ENCODE measurements around the gene STAG1. TPM values are rescaled to one million over a fixed set of nuclear protein-coding genes. Genes with fewer than 3 reads are reported as not detected.

The STAG1 gene
- total RNA-seq, 1 experiment from 2014 or later, result 43.7 TPM

- POLR2A ChIA-PET, result no interaction called here
These were observed 238.8 kb downstream of the STAG1 start for GRCh38 chr3:136513367-136513766.

GRCh38 chr3:136512381-136512780 is 239.8 kb downstream of the STAG1 start:
- in situ Hi-C loops (cut with HindIII; ENCODE audit: low pct_unique_long_range_greater_than_20kb, low sequenced_read_pairs), result no loop called here
- H3K27ac ChIP-seq (ENCODE audit: low read length), result no peak overlapping the region
- intact Hi-C loops (cut with micrococcal nuclease; ENCODE audit: unreplicated experiment), result no loop called here
- DNase-seq (ENCODE audit: low read depth, low spot score), result no peak
- H3K36me3 ChIP-seq (ENCODE audit: control insufficient read depth, insufficient read depth, low read length), result no peaks in the 10 kb centered on the region
- no peak overlapping the region for H3K4me3 ChIP-seq (ENCODE audit: low read depth in 2 of 2, low read length in 2 of 2)
- H3K27me3 ChIP-seq (ENCODE audit: control insufficient read depth, insufficient read depth, low read length), result no peaks in the 10 kb centered on the region
- H3K9me3 ChIP-seq (ENCODE audit: control insufficient read depth, insufficient read depth, low read depth, low read length), result no peaks in the 10 kb centered on the region
- no TSS peak for BruUV-seq (replicated peaks)
- TF ChIP-seq REST (IDR thresholded peaks at IDR 0.05; ENCODE audit: insufficient read depth in 1 of 2, low read depth in 2 of 2, low read length in 1 of 2) (no peak), TCF7L2 (IDR thresholded peaks at IDR 0.05; ENCODE audit: low read depth, low read length) (no peak), CTCF (IDR thresholded peaks at IDR 0.05) (no peak), POLR2AphosphoS5 (IDR thresholded peaks at IDR 0.05; ENCODE audit: low read depth, low read length) (no peak), SIN3A (IDR thresholded peaks at IDR 0.05; ENCODE audit: borderline replicate concordance, insufficient read depth, low read depth, low read length) (no peak)
- no peaks in the 10 kb centered on the region for H3K4me1 ChIP-seq (ENCODE audit: control insufficient read depth, insufficient read depth, low read length)
- ATAC-seq, result no peak
- CTCF ChIA-PET, result no interaction called here
- POLR2A ChIA-PET, result no interaction called here

More at GRCh38 chr3:136513367-136513766, 238.8 kb downstream of the STAG1 start:
- no peak overlapping the region for H3K27ac ChIP-seq (ENCODE audit: low read length)
- no peak for ATAC-seq
- no peak for DNase-seq (ENCODE audit: low read depth, low spot score)
- no peak overlapping the region for H3K4me3 ChIP-seq (ENCODE audit: low read depth in 2 of 2, low read length in 2 of 2)
- no peaks in the 10 kb centered on the region for H3K4me1 ChIP-seq (ENCODE audit: control insufficient read depth, insufficient read depth, low read length)
- H3K9me3 ChIP-seq (ENCODE audit: control insufficient read depth, insufficient read depth, low read depth, low read length), result no peaks in the 10 kb centered on the region
- TF ChIP-seq POLR2AphosphoS5 (IDR thresholded peaks at IDR 0.05; ENCODE audit: low read depth, low read length) (no peak), SIN3A (IDR thresholded peaks at IDR 0.05; ENCODE audit: borderline replicate concordance, insufficient read depth, low read depth, low read length) (no peak), REST (IDR thresholded peaks at IDR 0.05; ENCODE audit: insufficient read depth in 1 of 2, low read depth in 2 of 2, low read length in 1 of 2) (no peak), TCF7L2 (IDR thresholded peaks at IDR 0.05; ENCODE audit: low read depth, low read length) (no peak), CTCF (IDR thresholded peaks at IDR 0.05) (no peak)
- CTCF ChIA-PET, result no interaction called here
- H3K27me3 ChIP-seq (ENCODE audit: control insufficient read depth, insufficient read depth, low read length), result no peaks in the 10 kb centered on the region
- H3K36me3 ChIP-seq (ENCODE audit: control insufficient read depth, insufficient read depth, low read length), result no peaks in the 10 kb centered on the region
- BruUV-seq (replicated peaks), result no TSS peak
- in situ Hi-C loops (cut with HindIII; ENCODE audit: low pct_unique_long_range_greater_than_20kb, low sequenced_read_pairs) (no loop called here), intact Hi-C loops (cut with micrococcal nuclease; ENCODE audit: unreplicated experiment) (no loop called here)

Measured in Panc1 (cell line).